Osteocyte (in vitro differentiated cells): ENCODE measurements around the gene GSTM4. TPM values are rescaled to one million over a fixed set of nuclear protein-coding genes. Genes with fewer than 3 reads are reported as not detected.
"Not testable (repeated sequence)": the region's sequence is repeated elsewhere in the genome, so short reads cannot be mapped to it uniquely, and the experiment has no call there.

Experiments used
- DNase-seq: peaks from one replicate; pipeline ENCODE4 v3.0.0; 2021; ENCODE audit warnings: mixed read lengths; ENCODE audit not compliant: unreplicated experiment; ENCODE audit errors: extremely low spot score
- H3K27ac Mint-ChIP-seq: one replicate; pipeline ENCODE4 v1.8.0; 2021; ENCODE audit warnings: mild to moderate bottlenecking, mixed read lengths; ENCODE audit not compliant: unreplicated experiment
- H3K27me3 Mint-ChIP-seq: one replicate; pipeline ENCODE4 v1.8.0; 2021; ENCODE audit warnings: mixed read lengths; ENCODE audit not compliant: unreplicated experiment
- H3K36me3 Mint-ChIP-seq: one replicate; pipeline ENCODE4 v1.8.0; 2021; ENCODE audit warnings: mixed read lengths; ENCODE audit not compliant: unreplicated experiment
- H3K4me1 Mint-ChIP-seq: one replicate; pipeline ENCODE4 v1.8.0; 2021; ENCODE audit warnings: mixed read lengths; ENCODE audit not compliant: unreplicated experiment
- H3K4me3 Mint-ChIP-seq: one replicate; pipeline ENCODE4 v1.8.0; 2021; ENCODE audit warnings: mild to moderate bottlenecking, moderate library complexity, mixed read lengths; ENCODE audit not compliant: unreplicated experiment
- H3K9me3 Mint-ChIP-seq: one replicate; pipeline ENCODE4 v1.8.0; 2021; ENCODE audit warnings: mixed read lengths; ENCODE audit not compliant: unreplicated experiment
- CTCF ChIP-seq: fragments of 200-600 bp; sonication (generic); IDR thresholded peaks from 2 replicates; pipeline ENCODE4 v1.5.0; 2021; ENCODE audit warnings: antibody characterized with exemption, mild to moderate bottlenecking, moderate library complexity
- total RNA-seq: library from RNA; stranded (reverse); gene quantifications from 2 replicates; pipeline ENCODE4 v1.2.1, GENCODE V29; 2021

GSTM4 gene
- total RNA-seq, 1 donor from 2014 or later = 25.1 TPM

GRCh38 chr1:109659997-109660690 lies 4.2 kb downstream of the GSTM4 start:
- no peak for DNase-seq
- peaks cover 20% of the 10 kb centered on the region for H3K4me1 Mint-ChIP-seq
- no peak overlapping the region for H3K4me3 Mint-ChIP-seq
- peaks cover 21% of the 10 kb centered on the region for H3K36me3 Mint-ChIP-seq
- TF ChIP-seq CTCF = no peak
- no peaks in the 10 kb centered on the region for H3K9me3 Mint-ChIP-seq
- H3K27ac Mint-ChIP-seq = no peak overlapping the region
- no peaks in the 10 kb centered on the region for H3K27me3 Mint-ChIP-seq

- H3K4me3 Mint-ChIP-seq, H3K27me3 Mint-ChIP-seq, DNase-seq, H3K27ac Mint-ChIP-seq, H3K9me3 Mint-ChIP-seq: not testable (repeated sequence)
- Mint-ChIP-seq H3K4me1 (peaks cover 15% of the 10 kb centered on the region), H3K36me3 (peaks cover 25% of the 10 kb centered on the region)
These were observed 4.8 kb downstream of the GSTM4 start for GRCh38 chr1:109660691-109661026.

- Mint-ChIP-seq H3K36me3 (peaks cover 25% of the 10 kb centered on the region), H3K4me1 (peaks cover 8% of the 10 kb centered on the region), H3K4me3 (no peak overlapping the region), H3K27me3 (no peaks in the 10 kb centered on the region), H3K9me3 (no peaks in the 10 kb centered on the region), H3K27ac (no peak overlapping the region)
- no peak for TF ChIP-seq CTCF
- DNase-seq = no peak
These were observed 5.5 kb downstream of the GSTM4 start for GRCh38 chr1:109661391-109661790.

GRCh38 chr1:109664671-109665070 lies 8.8 kb downstream of the GSTM4 start:
- Mint-ChIP-seq H3K27me3 (no peaks in the 10 kb centered on the region), H3K27ac (no peak overlapping the region)
- no peak for TF ChIP-seq CTCF

GRCh38 chr1:109667452-109668122 lies 11.7 kb downstream of the GSTM4 start, which contains the start of gene GSTM2:
TSS of gene GSTM2 (plus strand) at chr1:109668057. CDS start at chr1:109668116, 59 bp downstream.
- Mint-ChIP-seq H3K4me3 (peak within 1 kb of the TSS; percentile 77), H3K4me1 (peaks cover 22% of the 10 kb centered on the region), H3K27me3 (no peaks in the 10 kb centered on the region), H3K27ac (no peak within 1 kb of the TSS), H3K36me3 (peaks cover 4% of the 10 kb centered on the region), H3K9me3 (no peaks in the 10 kb centered on the region)
- TF ChIP-seq CTCF = no peak
- DNase-seq = peak; percentile 91

More at GRCh38 chr1:109664671-109665070, 8.8 kb downstream of the GSTM4 start:
- DNase-seq = no peak
- no peaks in the 10 kb centered on the region for H3K9me3 Mint-ChIP-seq
- peaks cover 18% of the 10 kb centered on the region for H3K36me3 Mint-ChIP-seq
- H3K4me3 Mint-ChIP-seq = no peak overlapping the region
- peaks cover 21% of the 10 kb centered on the region for H3K4me1 Mint-ChIP-seq
